K562 (cell line): ENCODE measurements around the gene ADGRB2. TPM values are rescaled to one million over a fixed set of nuclear protein-coding genes. Genes with fewer than 3 reads are reported as not detected.

Experiments used
- BCOR ChIP-seq: fragments of 450-650 bp; IDR thresholded peaks from 2 replicates; pipeline ENCODE4 v1.6.1; 2016
- CBX3 ChIP-seq, 2 experiments: IDR thresholded peaks; 1 replicate in 1 of 2; 2 replicates in 1 of 2; pipeline ENCODE4 v1.6.1; 2012; ENCODE audit warnings: inconsistent platforms in 2 of 2, low read length in 2 of 2, borderline replicate concordance in 1 of 2, control low read depth in 1 of 2
- CSDE1 ChIP-seq, 2 experiments: fragments of 450-650 bp; IDR thresholded peaks; 2 replicates each; pipeline ENCODE4 v1.6.1; 2016; ENCODE audit warnings: mild to moderate bottlenecking in 1 of 2
- CTCFL ChIP-seq: IDR thresholded peaks from 2 replicates; pipeline ENCODE4 v1.6.1; 2011; ENCODE audit warnings: borderline replicate concordance, low read depth, mild to moderate bottlenecking, moderate library complexity, low read length; ENCODE audit not compliant: insufficient read depth, poor library complexity, severe bottlenecking
- EHMT2 ChIP-seq: fragments of 450-650 bp; IDR thresholded peaks from 2 replicates; pipeline ENCODE4 v1.6.1; 2018; ENCODE audit warnings: antibody characterized with exemption
- ELF2 ChIP-seq: fragments of 250-450 bp; sonication (Bioruptor Pico); IDR thresholded peaks from 2 replicates; pipeline ENCODE4 v1.5.0; 2021; ENCODE audit warnings: mild to moderate bottlenecking
- ETV6 ChIP-seq, 3 experiments: fragments of 150-350 bp in 1 of 3; sonication (generic) in 1 of 3; formaldehyde crosslinking in 1 of 3; IDR thresholded peaks; 2 replicates each; pipeline versions ENCODE4 v1.6.1 to v1.8.0; 2014 to 2022; ENCODE audit warnings: borderline replicate concordance in 2 of 3, low read depth in 2 of 3, antibody characterized with exemption in 1 of 3, low read length in 1 of 3, mild to moderate bottlenecking in 1 of 3, missing genetic modification reagents in 1 of 3
- EWSR1 ChIP-seq: fragments of 450-650 bp; IDR thresholded peaks from 2 replicates; pipeline ENCODE4 v1.6.1; 2018; ENCODE audit warnings: borderline replicate concordance, mild to moderate bottlenecking, low read depth, moderate library complexity; ENCODE audit not compliant: partially characterized antibody
- HDAC1 ChIP-seq, 2 experiments: fragments of 450-650 bp; IDR thresholded peaks; 2 replicates each; pipeline ENCODE4 v1.6.1; 2016 to 2017; ENCODE audit warnings: inconsistent platforms in 1 of 2, mild to moderate bottlenecking in 1 of 2, moderate library complexity in 1 of 2
- HDAC2 ChIP-seq: fragments of 450-650 bp; IDR thresholded peaks from 2 replicates; pipeline ENCODE4 v1.6.1; 2016; ENCODE audit warnings: mild to moderate bottlenecking
- HINFP ChIP-seq: fragments of 450-650 bp; conservative IDR thresholded peaks from 2 replicates; pipeline ENCODE4 v1.6.1; 2016; ENCODE audit warnings: missing genetic modification characterization, low read depth, mild to moderate bottlenecking, control low read depth, missing compliant biosample characterization
- KDM4B ChIP-seq, 2 experiments: fragments of 450-650 bp in 1 of 2; sonication (generic) in 1 of 2; IDR thresholded peaks; 2 replicates each; pipeline ENCODE4 v1.6.1; 2016 to 2017; ENCODE audit warnings: borderline replicate concordance in 2 of 2, antibody characterized with exemption in 1 of 2, low read depth in 1 of 2, mild to moderate bottlenecking in 1 of 2
- OTX1 ChIP-seq: fragments of 450-650 bp; formaldehyde crosslinking; IDR thresholded peaks from 2 replicates; pipeline ENCODE4 v1.4.0; 2022; ENCODE audit warnings: mild to moderate bottlenecking
- PHTF2 ChIP-seq: fragments of 250-450 bp; sonication (Bioruptor Pico); IDR thresholded peaks from 2 replicates; pipeline ENCODE4 v1.5.0; 2021; ENCODE audit warnings: mild to moderate bottlenecking
- RBM25 ChIP-seq: fragments of 200-400 bp; formaldehyde crosslinking; IDR thresholded peaks from 2 replicates; pipeline ENCODE4 v1.6.1; 2018; ENCODE audit warnings: low read length, low read depth, moderate library complexity; ENCODE audit not compliant: severe bottlenecking
- SAFB2 ChIP-seq: fragments of 200-400 bp; formaldehyde crosslinking; IDR thresholded peaks from 2 replicates; pipeline ENCODE4 v1.6.1; 2018; ENCODE audit warnings: borderline replicate concordance, low read length, low read depth, moderate library complexity; ENCODE audit not compliant: severe bottlenecking
- SMAD1 ChIP-seq: fragments of 150-350 bp; IDR thresholded peaks from 2 replicates; pipeline ENCODE4 v1.6.1; 2014; ENCODE audit warnings: low read length, low read depth; ENCODE audit not compliant: partially characterized antibody
- SMARCA5 ChIP-seq: fragments of 450-650 bp; IDR thresholded peaks from 2 replicates; pipeline ENCODE4 v1.6.1; 2016
- SUPT5H ChIP-seq: fragments of 450-650 bp; IDR thresholded peaks from 2 replicates; pipeline ENCODE4 v1.6.1; 2016
- THRA ChIP-seq: fragments of 450-650 bp; IDR thresholded peaks from 2 replicates; pipeline ENCODE4 v1.6.1; 2017; ENCODE audit warnings: mild to moderate bottlenecking, moderate library complexity
- ZBED1 ChIP-seq: IDR thresholded peaks from 2 replicates; pipeline ENCODE4 v1.6.1; 2014
- ZNF124 ChIP-seq: sonication (generic); formaldehyde crosslinking; IDR thresholded peaks from 2 replicates; pipeline ENCODE4 v1.8.1; 2022; ENCODE audit warnings: missing genetic modification reagents
- polyA plus RNA-seq, 8 experiments: library from polyadenylated mRNA; depleted of rRNA in 4 of 8; stranded (reverse) in 5 of 8; unstranded in 3 of 8; fragments of >200 nt; fragmentation: Nextera tagmentation in 2 of 8; fragmentation: Illumina TruSeq in 1 of 8; extraction: Ambion mirVana in 2 of 8; extraction: Trizol in 1 of 8; gene quantifications; 2 replicates each; pipeline versions ENCODE4 v1.2.1 to v1.2.3, GENCODE V29; 2011 to 2014; ENCODE audit warnings: inconsistent platforms in 1 of 8, missing spikeins in 1 of 8
- total RNA-seq, 7 experiments: library from RNA; depleted of rRNA in 6 of 7; stranded (reverse); fragments of >200 nt in 6 of 7; fragmentation: Illumina TruSeq in 2 of 7; extraction: Trizol in 2 of 7; gene quantifications; 2 replicates each; pipeline versions ENCODE4 v1.2.1 to v1.2.3, GENCODE V29; 2011 to 2021; ENCODE audit warnings: low replicate concordance in 1 of 7

The ADGRB2 gene
- total and polyA plus RNA-seq, 9 of the 15 experiments (the other 6 are each of a cell fraction or from before 2014, with no cell fraction given), result 0.04 to 0.23 (median 0.20) TPM; not detected in 2

GRCh38 chr1:31778763-31779488, 14.8 kb upstream of the ADGRB2 start (continued):
- TF ChIP-seq HINFP (tag) (no peak), EHMT2 (no peak), HDAC2 (peak; percentile 50; the same call in 1 of the 2 replicates), CBX3 (IDR thresholded peaks at IDR 0.05; ENCODE audit: borderline replicate concordance in 1 of 2, low read length in 2 of 2) (0 out of 3 replicates have a peak, but pooled peaks of 1 of the 2 experiments have one; percentile 39), OTX1 (no peak), SMARCA5 (peak; percentile 78), THRA (no peak), RBM25 (peak; percentile 65), ETV6 (IDR thresholded peaks at IDR 0.05; ENCODE audit: borderline replicate concordance in 1 of 2, low read depth in 2 of 2, low read length in 1 of 2) (no peak), ETV6 (CRISPR knock-in tag; IDR thresholded peaks at IDR 0.05; ENCODE audit: borderline replicate concordance) (no peak), SUPT5H (no peak), ELF2 (no peak), CTCFL (peak; percentile 24), ZBED1 (no peak), CSDE1 (IDR thresholded peaks at IDR 0.05) (no peak), HDAC1 (IDR thresholded peaks at IDR 0.05) (no peak), SMAD1 (no peak), EWSR1 (no peak), PHTF2 (CRISPR knock-in tag) (no peak), KDM4B (IDR thresholded peaks at IDR 0.05; ENCODE audit: borderline replicate concordance in 2 of 2, low read depth in 1 of 2) (no peak), ZNF124 (CRISPR knock-in tag) (no peak), BCOR (peak; percentile 92), SAFB2 (no peak)
